ENCODE data around the gene ATF2.
A peak's percentile ranks its signal among the peaks of the same experiment; 100 is the strongest.
"Not testable (repeated sequence)": the region's sequence is repeated elsewhere in the genome, so short reads cannot be mapped to it uniquely, and the experiment has no call there.

The ATF2 gene

DNA sequence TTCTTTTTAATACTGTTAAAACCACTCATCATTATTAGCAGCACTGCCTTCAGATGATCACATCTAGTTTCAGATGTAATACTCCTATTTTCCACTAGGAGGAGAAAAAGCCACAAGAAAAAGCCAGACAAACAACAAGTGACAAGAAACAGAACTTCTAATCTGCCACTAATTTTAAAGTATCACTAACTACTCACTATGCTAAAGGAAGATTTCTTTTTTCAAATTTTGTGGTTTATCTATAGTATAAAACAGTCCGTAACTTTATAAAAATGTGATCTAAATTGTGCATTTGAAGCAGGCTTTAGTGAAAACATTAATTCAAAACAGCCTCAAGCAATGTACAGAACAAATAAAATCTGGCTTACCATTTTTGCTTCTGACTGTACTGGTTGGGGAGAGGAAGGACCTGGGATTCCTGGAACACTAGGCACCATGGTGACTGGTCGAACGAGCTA, 56.8 kb downstream of the ATF2 start:
- no peak for TF ChIP-seq JUND (IDR thresholded peaks at IDR 0.05; ENCODE audit: low read depth)
- DNase-seq (ENCODE audit: low read depth in 1 of 2, low spot score in 1 of 2): peak in 1 of 2 experiments; percentile 70
- in situ Hi-C loops (cut with HindIII; ENCODE audit: low pct_unique_long_range_greater_than_20kb, low sequenced_read_pairs): no loop called here

DNA sequence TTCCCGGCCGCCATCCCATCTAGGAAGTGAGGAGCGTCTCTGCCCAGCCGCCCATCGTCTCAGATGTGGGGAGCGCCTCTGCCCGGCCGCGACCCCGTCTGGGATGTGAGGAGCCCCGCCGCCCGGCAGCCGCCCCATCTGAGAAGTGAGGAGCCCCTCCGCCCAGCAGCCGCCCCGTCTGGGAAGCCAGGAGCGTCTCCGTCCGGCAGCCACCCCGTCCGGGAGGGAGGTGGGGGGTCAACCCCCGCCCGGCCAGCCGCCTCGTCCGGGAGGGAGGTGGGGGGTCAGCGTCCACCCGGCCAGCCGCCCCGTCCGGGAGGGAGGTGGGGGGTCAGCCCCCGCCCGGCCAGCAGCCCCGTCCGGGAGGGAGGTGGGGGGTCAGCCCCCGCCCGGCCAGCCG, 59.9 kb downstream of the ATF2 start:
- in situ Hi-C loops (cut with HindIII; ENCODE audit: low pct_unique_long_range_greater_than_20kb, low sequenced_read_pairs); DNase-seq (ENCODE audit: low read depth in 1 of 2, low spot score in 1 of 2): not testable (repeated sequence)

DNA sequence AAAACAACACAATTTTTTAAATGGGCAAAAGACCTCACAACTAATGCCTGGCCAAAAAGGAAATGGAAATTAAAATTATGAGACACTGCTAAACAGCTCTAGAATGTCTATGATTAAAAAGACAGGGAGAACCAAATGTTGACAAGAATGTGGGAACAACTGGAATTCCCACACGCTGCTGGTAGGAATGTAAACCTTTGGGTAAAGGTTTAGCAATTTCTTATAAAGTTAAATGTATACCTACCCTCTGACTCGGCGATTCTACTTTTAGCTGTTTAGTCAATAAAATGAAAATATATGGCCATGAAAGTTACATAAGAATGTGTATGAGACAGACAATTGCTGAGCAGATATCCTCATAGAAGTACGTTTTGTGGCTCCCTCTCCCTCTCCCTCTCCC, 60.9 kb downstream of the ATF2 start:
- in situ Hi-C loops (cut with HindIII; ENCODE audit: low pct_unique_long_range_greater_than_20kb, low sequenced_read_pairs): no loop called here

GRCh38 chr2:175103191-175103590, 64.8 kb downstream of the ATF2 start:
- TF ChIP-seq JUND (IDR thresholded peaks at IDR 0.05; ENCODE audit: low read depth): no peak
- DNase-seq (ENCODE audit: low read depth in 1 of 2, low spot score in 1 of 2): no peak
- in situ Hi-C loops (cut with HindIII; ENCODE audit: low pct_unique_long_range_greater_than_20kb, low sequenced_read_pairs): no loop called here

More for the DNA sequence above, 60.9 kb downstream of the ATF2 start:
- DNase-seq (ENCODE audit: low read depth in 1 of 2, low spot score in 1 of 2): no peak
- TF ChIP-seq JUND (IDR thresholded peaks at IDR 0.05; ENCODE audit: low read depth): no peak

DNA sequence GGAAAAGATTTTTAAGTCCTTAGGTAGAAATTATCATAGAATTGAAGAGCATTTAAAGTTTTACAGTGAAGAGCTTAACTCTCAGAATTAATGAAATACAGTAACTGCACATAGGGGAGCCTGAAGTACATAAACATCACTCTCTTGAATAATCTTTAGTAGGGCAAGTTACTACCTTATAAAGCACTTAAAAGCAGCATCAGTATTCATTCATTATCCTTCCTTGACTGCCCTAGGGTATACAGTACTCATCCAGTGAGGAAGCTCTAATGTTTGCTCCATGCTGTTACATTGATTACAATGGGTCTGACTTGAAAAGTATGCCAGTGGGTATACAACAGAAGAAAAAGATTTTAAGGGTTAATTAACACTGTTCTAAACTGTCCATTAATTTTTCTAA, 66.5 kb downstream of the ATF2 start:
- no peak for TF ChIP-seq JUND (IDR thresholded peaks at IDR 0.05; ENCODE audit: low read depth)
- DNase-seq (ENCODE audit: low read depth in 1 of 2, low spot score in 1 of 2): no peak
- in situ Hi-C loops (cut with HindIII; ENCODE audit: low pct_unique_long_range_greater_than_20kb, low sequenced_read_pairs): no loop called here

DNA sequence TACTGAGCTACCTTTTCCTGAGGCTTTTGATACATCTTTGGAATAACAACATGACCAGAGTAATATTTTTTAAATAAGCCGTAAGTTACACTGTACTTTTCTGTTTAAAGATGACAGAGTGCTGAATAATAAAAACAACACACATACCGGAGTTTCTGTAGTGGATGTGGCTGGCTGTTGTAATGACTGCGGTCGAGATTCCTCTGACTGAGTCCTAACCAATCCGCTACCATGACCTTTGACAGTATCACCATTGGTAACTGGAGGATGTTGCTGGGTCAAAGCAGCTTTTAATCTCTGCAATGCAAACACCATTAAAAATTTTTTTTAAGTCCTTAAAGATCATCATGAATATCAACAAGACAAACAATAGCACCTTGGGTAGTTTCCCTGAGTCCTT, 70.7 kb downstream of the ATF2 start:
- in situ Hi-C loops (cut with HindIII; ENCODE audit: low pct_unique_long_range_greater_than_20kb, low sequenced_read_pairs): no loop called here
- DNase-seq (ENCODE audit: low read depth in 1 of 2, low spot score in 1 of 2): no peak
- no peak for TF ChIP-seq JUND (IDR thresholded peaks at IDR 0.05; ENCODE audit: low read depth)

DNA sequence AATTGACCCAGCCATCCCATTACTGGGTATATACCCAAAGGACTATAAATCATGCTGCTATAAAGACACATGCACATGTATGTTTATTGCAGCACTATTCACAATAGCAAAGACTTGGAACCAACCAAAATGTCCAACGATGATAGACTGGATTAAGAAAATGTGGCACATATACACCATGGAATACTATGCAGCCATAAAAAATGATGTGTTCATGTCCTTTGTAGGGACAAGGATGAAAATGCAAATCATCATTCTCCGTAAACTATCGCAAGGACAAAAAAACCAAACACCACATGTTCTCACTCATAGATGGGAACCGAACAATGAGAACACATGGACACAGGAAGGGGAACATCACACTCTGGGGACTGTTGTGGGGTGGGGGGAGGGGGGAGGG, 83.9 kb downstream of the ATF2 start:
- DNase-seq (ENCODE audit: low read depth in 1 of 2, low spot score in 1 of 2); in situ Hi-C loops (cut with HindIII; ENCODE audit: low pct_unique_long_range_greater_than_20kb, low sequenced_read_pairs): not testable (repeated sequence)

- no peak for TF ChIP-seq JUND (IDR thresholded peaks at IDR 0.05; ENCODE audit: low read depth)
- DNase-seq (ENCODE audit: low read depth in 1 of 2, low spot score in 1 of 2): no peak
- in situ Hi-C loops (cut with HindIII; ENCODE audit: low pct_unique_long_range_greater_than_20kb, low sequenced_read_pairs): no loop called here
Measured at GRCh38 chr2:175080479-175080878, 87.5 kb downstream of the ATF2 start.

GRCh38 chr2:175076272-175076671, 91.7 kb downstream of the ATF2 start:
- in situ Hi-C loops (cut with HindIII; ENCODE audit: low pct_unique_long_range_greater_than_20kb, low sequenced_read_pairs): no loop called here
- DNase-seq (ENCODE audit: low read depth in 1 of 2, low spot score in 1 of 2): no peak
- no peak for TF ChIP-seq JUND (IDR thresholded peaks at IDR 0.05; ENCODE audit: low read depth)

DNA sequence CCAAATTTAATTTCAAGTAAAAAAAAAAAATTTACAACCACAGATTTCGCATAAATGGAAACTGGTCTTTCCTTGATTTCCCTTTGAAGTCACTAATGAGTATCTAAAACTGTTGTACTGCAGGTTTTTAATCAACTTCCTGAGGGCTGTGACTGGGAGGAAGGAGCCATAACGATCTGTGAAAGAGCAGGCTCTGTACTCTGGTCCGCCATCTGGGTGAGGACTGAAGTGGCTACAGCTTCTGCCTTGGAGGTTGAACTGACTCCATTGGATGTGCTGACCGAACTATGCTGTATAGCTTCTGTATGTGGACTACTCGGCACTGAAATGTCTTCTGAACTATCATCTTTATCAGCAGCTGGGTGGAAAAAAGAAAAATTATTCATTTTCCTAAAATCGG, 93.5 kb downstream of the ATF2 start:
- no peak for DNase-seq (ENCODE audit: low read depth in 1 of 2, low spot score in 1 of 2)
- no peak for TF ChIP-seq JUND (IDR thresholded peaks at IDR 0.05; ENCODE audit: low read depth)
- in situ Hi-C loops (cut with HindIII; ENCODE audit: low pct_unique_long_range_greater_than_20kb, low sequenced_read_pairs): no loop called here

- no peak for DNase-seq (ENCODE audit: low read depth in 1 of 2, low spot score in 1 of 2)
- in situ Hi-C loops (cut with HindIII; ENCODE audit: low pct_unique_long_range_greater_than_20kb, low sequenced_read_pairs): no loop called here
- no peak for TF ChIP-seq JUND (IDR thresholded peaks at IDR 0.05; ENCODE audit: low read depth)
Measured at GRCh38 chr2:175068534-175068933, 99.5 kb downstream of the ATF2 start.

- in situ Hi-C loops (cut with HindIII; ENCODE audit: low pct_unique_long_range_greater_than_20kb, low sequenced_read_pairs): no loop called here
- no peak for DNase-seq (ENCODE audit: low read depth in 1 of 2, low spot score in 1 of 2)
- no peak for TF ChIP-seq JUND (IDR thresholded peaks at IDR 0.05; ENCODE audit: low read depth)
Measured at GRCh38 chr2:175066411-175066810, 101.6 kb downstream of the ATF2 start.

- in situ Hi-C loops (cut with HindIII; ENCODE audit: low pct_unique_long_range_greater_than_20kb, low sequenced_read_pairs): no loop called here
- no peak for DNase-seq (ENCODE audit: low read depth in 1 of 2, low spot score in 1 of 2)
Measured at GRCh38 chr2:175064797-175065196, 103.2 kb downstream of the ATF2 start.

DNA sequence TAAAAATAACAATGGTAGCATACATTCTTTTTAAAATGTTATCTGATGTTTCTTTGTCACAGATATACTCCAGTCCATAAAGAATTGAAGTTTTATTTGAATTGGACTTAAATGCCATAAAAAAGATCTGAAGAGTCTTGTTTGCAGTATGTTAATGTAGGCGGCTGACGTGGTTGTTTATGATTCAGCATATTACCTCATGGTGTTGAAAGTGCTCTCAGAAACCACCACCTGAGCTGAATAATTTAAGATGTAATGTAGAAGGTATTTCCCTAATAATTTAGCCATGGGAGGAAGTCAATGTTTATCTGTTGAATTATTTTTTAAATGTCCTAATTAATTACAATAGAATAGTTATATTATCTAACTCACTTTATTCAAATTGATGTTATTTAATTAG, 104.3 kb downstream of the ATF2 start:
- no peak for TF ChIP-seq JUND (IDR thresholded peaks at IDR 0.05; ENCODE audit: low read depth)

More at GRCh38 chr2:175064797-175065196, 103.2 kb downstream of the ATF2 start:
- no peak for TF ChIP-seq JUND (IDR thresholded peaks at IDR 0.05; ENCODE audit: low read depth)

More for the DNA sequence above, 104.3 kb downstream of the ATF2 start:
- in situ Hi-C loops (cut with HindIII; ENCODE audit: low pct_unique_long_range_greater_than_20kb, low sequenced_read_pairs): no loop called here
- DNase-seq (ENCODE audit: low read depth in 1 of 2, low spot score in 1 of 2): no peak
